HepG2 (cell line): ENCODE measurements around the gene CEMP1. TPM values are rescaled to one million over a fixed set of nuclear protein-coding genes. Genes with fewer than 3 reads are reported as not detected.

Source experiments
- HOXD1 ChIP-seq: sonication (generic); formaldehyde crosslinking; IDR thresholded peaks from 2 replicates; pipeline ENCODE4 v1.5.0; 2020; ENCODE audit warnings: missing genetic modification reagents
- PRDM15 ChIP-seq: sonication (generic); formaldehyde crosslinking; IDR thresholded peaks from 2 replicates; pipeline ENCODE4 v1.4.0; 2020; ENCODE audit warnings: missing genetic modification reagents
- SRSF4 ChIP-seq: fragments of 200-400 bp; formaldehyde crosslinking; IDR thresholded peaks from one replicate; pipeline ENCODE4 v1.6.1; 2018; ENCODE audit warnings: mild to moderate bottlenecking, low read depth, low read length, moderate library complexity; ENCODE audit not compliant: poor library complexity, severe bottlenecking
- ZBTB34 ChIP-seq: sonication (generic); formaldehyde crosslinking; IDR thresholded peaks from 2 replicates; pipeline ENCODE4 v1.8.0; 2022; ENCODE audit warnings: mild to moderate bottlenecking, missing genetic modification reagents
- ZNF24 ChIP-seq: fragments of 450-650 bp; IDR thresholded peaks from 2 replicates; pipeline ENCODE4 v1.6.1; 2017; ENCODE audit warnings: antibody characterized with exemption, mild to moderate bottlenecking
- ZNF891 ChIP-seq: sonication (generic); formaldehyde crosslinking; IDR thresholded peaks from 2 replicates; pipeline ENCODE4 v1.5.0; 2020; ENCODE audit warnings: mild to moderate bottlenecking, missing genetic modification reagents
- polyA plus RNA-seq, 8 experiments: library from polyadenylated mRNA; depleted of rRNA in 3 of 8; stranded (reverse) in 7 of 8; unstranded in 1 of 8; fragments of >200 nt; fragmentation: Illumina TruSeq in 4 of 8; extraction: Trizol in 4 of 8; gene quantifications; 2 replicates each; pipeline versions ENCODE4 v1.2.1 to v1.2.3, GENCODE V29; 2011 to 2016; ENCODE audit warnings: low read depth in 4 of 8, missing spikeins in 1 of 8, mixed read lengths in 1 of 8; ENCODE audit not compliant: insufficient read depth in 1 of 8
- total RNA-seq, 5 experiments: library from RNA; depleted of rRNA; stranded (reverse); fragments of >200 nt; fragmentation: Illumina TruSeq; extraction: Trizol; gene quantifications; 2 replicates each; pipeline ENCODE4 v1.2.3, GENCODE V29; 2016; ENCODE audit warnings: low read depth in 1 of 5
- TF ChIP-seq, protein P1 (sequence below): sonication (generic); formaldehyde crosslinking; IDR thresholded peaks from 2 replicates; pipeline ENCODE4 v1.8.1; 2022; ENCODE audit warnings: low read depth, mild to moderate bottlenecking, missing genetic modification reagents

The CEMP1 gene
- total and polyA plus RNA-seq, 2 of the 13 experiments (the other 11 are each of a cell fraction or from before 2014, with no cell fraction given), result not detected

GRCh38 chr16:2519711-2520080 lies 11.5 kb downstream of the CEMP1 start (continued):
- no peak for TF ChIP-seq PRDM15
- TF ChIP-seq, protein P1, sequence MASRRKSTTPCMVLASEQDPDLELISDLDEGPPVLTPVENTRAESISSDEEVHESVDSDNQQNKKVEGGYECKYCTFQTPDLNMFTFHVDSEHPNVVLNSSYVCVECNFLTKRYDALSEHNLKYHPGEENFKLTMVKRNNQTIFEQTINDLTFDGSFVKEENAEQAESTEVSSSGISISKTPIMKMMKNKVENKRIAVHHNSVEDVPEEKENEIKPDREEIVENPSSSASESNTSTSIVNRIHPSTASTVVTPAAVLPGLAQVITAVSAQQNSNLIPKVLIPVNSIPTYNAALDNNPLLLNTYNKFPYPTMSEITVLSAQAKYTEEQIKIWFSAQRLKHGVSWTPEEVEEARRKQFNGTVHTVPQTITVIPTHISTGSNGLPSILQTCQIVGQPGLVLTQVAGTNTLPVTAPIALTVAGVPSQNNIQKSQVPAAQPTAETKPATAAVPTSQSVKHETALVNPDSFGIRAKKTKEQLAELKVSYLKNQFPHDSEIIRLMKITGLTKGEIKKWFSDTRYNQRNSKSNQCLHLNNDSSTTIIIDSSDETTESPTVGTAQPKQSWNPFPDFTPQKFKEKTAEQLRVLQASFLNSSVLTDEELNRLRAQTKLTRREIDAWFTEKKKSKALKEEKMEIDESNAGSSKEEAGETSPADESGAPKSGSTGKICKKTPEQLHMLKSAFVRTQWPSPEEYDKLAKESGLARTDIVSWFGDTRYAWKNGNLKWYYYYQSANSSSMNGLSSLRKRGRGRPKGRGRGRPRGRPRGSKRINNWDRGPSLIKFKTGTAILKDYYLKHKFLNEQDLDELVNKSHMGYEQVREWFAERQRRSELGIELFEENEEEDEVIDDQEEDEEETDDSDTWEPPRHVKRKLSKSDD (CRISPR knock-in tag), result no peak
- TF ChIP-seq HOXD1 (CRISPR knock-in tag), result no peak
- no peak for TF ChIP-seq SRSF4
- no peak for TF ChIP-seq ZNF891 (CRISPR knock-in tag)
- no peak for TF ChIP-seq ZNF24
- TF ChIP-seq ZBTB34 (CRISPR knock-in tag), result no peak
